OCI-LY1 (cell line): ENCODE results near the gene MYO18A.

Source experiments
- H2AFZ ChIP-seq: fragments of 200-600 bp; sonication (generic), shearing (Covaris generic); 2 replicates; pipeline ENCODE4 v1.6.0; 2014; ENCODE audit warnings: antibody characterized with exemption, mild to moderate bottlenecking, low read length
- H3F3A ChIP-seq: fragments of 200-600 bp; sonication (generic), shearing (Covaris generic); 2 replicates; pipeline ENCODE4 v1.6.0; 2014; ENCODE audit warnings: mild to moderate bottlenecking, antibody characterized with exemption, low read length, moderate library complexity; ENCODE audit not compliant: insufficient read depth
- H3K27ac ChIP-seq: fragments of 200-600 bp; sonication (generic); 2 replicates; pipeline ENCODE4 v1.5.1; 2014; ENCODE audit warnings: low read length, mixed run types, mild to moderate bottlenecking, low read depth; ENCODE audit not compliant: poor library complexity, severe bottlenecking
- H3K27me3 ChIP-seq: fragments of 200-600 bp; sonication (generic); 2 replicates; pipeline ENCODE4 v1.6.0; 2014; ENCODE audit warnings: antibody characterized with exemption, mild to moderate bottlenecking, low read length, moderate library complexity; ENCODE audit not compliant: insufficient read depth
- H3K36me3 ChIP-seq: fragments of 200-600 bp; sonication (generic); 2 replicates; pipeline ENCODE4 v1.6.1; 2014; ENCODE audit warnings: mild to moderate bottlenecking, antibody characterized with exemption, low read length, moderate library complexity, mixed read lengths; ENCODE audit not compliant: insufficient read depth
- H3K4me1 ChIP-seq: fragments of 200-600 bp; sonication (generic); 2 replicates; pipeline ENCODE4 v1.5.1; 2014; ENCODE audit warnings: mild to moderate bottlenecking, low read length, moderate library complexity; ENCODE audit not compliant: insufficient read depth, severe bottlenecking
- H3K4me2 ChIP-seq: fragments of 200-600 bp; sonication (generic), shearing (Covaris generic); 2 replicates; pipeline ENCODE4 v1.6.1; 2014; ENCODE audit warnings: low read length
- H3K4me3 ChIP-seq: fragments of 200-600 bp; sonication (generic); 2 replicates; pipeline ENCODE4 v1.5.1; 2014; ENCODE audit warnings: low read length, low read depth, mild to moderate bottlenecking, mixed read lengths; ENCODE audit not compliant: poor library complexity, severe bottlenecking
- H3K79me2 ChIP-seq: fragments of 200-600 bp; shearing (Covaris generic); 2 replicates; pipeline ENCODE4 v1.6.1; 2016; ENCODE audit warnings: mixed run types, low read length, mixed read lengths; ENCODE audit not compliant: insufficient read depth
- H3K9ac ChIP-seq: fragments of 200-600 bp; sonication (generic), shearing (Covaris generic); 2 replicates; pipeline ENCODE4 v1.6.1; 2014; ENCODE audit warnings: mild to moderate bottlenecking, low read length, mixed read lengths
- H3K9me2 ChIP-seq: fragments of 200-600 bp; sonication (generic), shearing (Covaris generic); 2 replicates; pipeline ENCODE4 v1.6.1; 2014; ENCODE audit warnings: low read depth, mild to moderate bottlenecking, low read length, mixed read lengths
- H3K9me3 ChIP-seq: fragments of 200-600 bp; shearing (Covaris generic); 2 replicates; pipeline ENCODE4 v1.6.1; 2014; ENCODE audit warnings: low read length, mixed read lengths
- H4K20me1 ChIP-seq: fragments of 200-600 bp; sonication (generic), shearing (Covaris generic); 2 replicates; pipeline ENCODE4 v1.6.0; 2016; ENCODE audit warnings: mild to moderate bottlenecking, low read length; ENCODE audit not compliant: insufficient read depth
- CTCF ChIP-seq: fragments of 200-600 bp; sonication (generic), shearing (Covaris generic); IDR thresholded peaks from 2 replicates; pipeline ENCODE4 v1.5.1; 2017; ENCODE audit warnings: mild to moderate bottlenecking, antibody characterized with exemption, low read length, moderate library complexity, mixed read lengths
- EZH2 ChIP-seq: fragments of 200-600 bp; sonication (generic), shearing (Covaris generic); IDR thresholded peaks from 2 replicates; pipeline ENCODE4 v1.8.0; 2017; ENCODE audit warnings: borderline replicate concordance, mixed run types, mild to moderate bottlenecking, antibody characterized with exemption, low read length, moderate library complexity, mixed read lengths

The MYO18A gene

GRCh38 chr17:29150161-29150560 lies 30.0 kb downstream of the MYO18A start:
- H3K4me1 ChIP-seq, result peaks cover 38% of the 10 kb centered on the region
- H3K27me3 ChIP-seq, result no peaks in the 10 kb centered on the region
- peaks cover 5% of the 10 kb centered on the region; the same call in 1 of the 2 replicates for H3F3A ChIP-seq
- H3K27ac ChIP-seq, result peak overlapping the region; percentile 89
- no peak overlapping the region for H2AFZ ChIP-seq
- peak overlapping the region; percentile 39; the same call in 1 of the 2 replicates for H3K9ac ChIP-seq
- H3K9me2 ChIP-seq, result no peaks in the 10 kb centered on the region
- peak overlapping the region; percentile 67; the same call in 1 of the 2 replicates for H3K4me2 ChIP-seq
- H4K20me1 ChIP-seq, result no peaks in the 10 kb centered on the region
- H3K36me3 ChIP-seq, result no peaks in the 10 kb centered on the region
- no peaks in the 10 kb centered on the region for H3K9me3 ChIP-seq
- no peak overlapping the region for H3K4me3 ChIP-seq
- no peaks in the 10 kb centered on the region for H3K79me2 ChIP-seq
- TF ChIP-seq CTCF, result no peak
- no peak for TF ChIP-seq EZH2

- peaks cover 5% of the 10 kb centered on the region; the same call in 1 of the 2 replicates for H3F3A ChIP-seq
- peak overlapping the region; percentile 39; the same call in 1 of the 2 replicates for H3K9ac ChIP-seq
- no peaks in the 10 kb centered on the region for H3K27me3 ChIP-seq
- H3K4me3 ChIP-seq, result peak overlapping the region; percentile 48
- no peaks in the 10 kb centered on the region for H3K9me2 ChIP-seq
- no peaks in the 10 kb centered on the region for H3K79me2 ChIP-seq
- TF ChIP-seq EZH2 (no peak), CTCF (no peak)
- H3K4me1 ChIP-seq, result peaks cover 35% of the 10 kb centered on the region
- no peaks in the 10 kb centered on the region for H4K20me1 ChIP-seq
- H3K4me2 ChIP-seq, result peak overlapping the region; percentile 67
- H3K27ac ChIP-seq, result peak overlapping the region; percentile 89
- no peaks in the 10 kb centered on the region for H3K9me3 ChIP-seq
- H3K36me3 ChIP-seq, result no peaks in the 10 kb centered on the region
- no peak overlapping the region for H2AFZ ChIP-seq
These were observed 30.6 kb downstream of the MYO18A start for GRCh38 chr17:29149431-29150064.

DNA sequence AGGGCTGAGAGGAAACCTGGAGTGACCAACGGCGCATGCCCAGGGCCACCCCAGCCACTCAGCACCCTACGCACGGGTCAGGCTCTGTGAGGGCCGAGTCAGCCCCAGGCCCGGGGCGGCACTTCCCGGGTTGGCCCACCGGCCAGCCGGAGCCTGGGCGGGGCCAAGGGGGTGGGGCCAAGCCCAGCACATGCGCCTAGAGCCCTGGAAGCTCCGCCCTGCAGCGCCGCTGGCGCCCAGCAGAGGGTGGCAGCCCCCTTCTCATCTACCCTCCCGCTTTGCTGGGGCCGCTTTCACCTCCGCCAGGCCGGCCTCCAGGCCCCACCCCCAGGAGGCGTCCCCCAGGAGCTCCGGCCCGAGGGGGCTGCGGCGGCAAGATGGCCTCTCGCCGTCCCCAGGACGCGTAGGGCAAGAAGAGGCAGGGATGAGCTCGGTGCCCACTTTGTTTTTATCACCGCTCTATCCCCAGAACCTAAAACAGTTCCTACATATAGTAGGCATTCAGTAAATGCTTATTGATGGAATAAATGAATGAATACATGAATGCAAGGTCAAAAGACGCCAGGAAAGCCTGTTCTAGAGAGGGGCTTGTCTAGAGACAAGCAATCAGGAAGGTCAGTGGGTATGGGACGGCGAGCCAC lies 31.3 kb downstream of the MYO18A start:
- H3K27me3 ChIP-seq, result no peaks in the 10 kb centered on the region
- H3K79me2 ChIP-seq, result no peaks in the 10 kb centered on the region
- no peaks in the 10 kb centered on the region for H3K9me2 ChIP-seq
- no peaks in the 10 kb centered on the region for H3K9me3 ChIP-seq
- H2AFZ ChIP-seq, result no peak overlapping the region
- TF ChIP-seq EZH2 (no peak), CTCF (peak; percentile 83)
- H3K4me3 ChIP-seq, result peak overlapping the region; percentile 48
- H3K9ac ChIP-seq, result peak overlapping the region; percentile 51
- H4K20me1 ChIP-seq, result no peaks in the 10 kb centered on the region
- H3K4me1 ChIP-seq, result peaks cover 35% of the 10 kb centered on the region
- H3K4me2 ChIP-seq, result peak overlapping the region; percentile 67
- H3K36me3 ChIP-seq, result no peaks in the 10 kb centered on the region
- peaks cover 5% of the 10 kb centered on the region; the same call in 1 of the 2 replicates for H3F3A ChIP-seq
- H3K27ac ChIP-seq, result peak overlapping the region; percentile 89
